ENCODE results near the gene ATF6B.

Gene ATF6B

GRCh38 chr6:32131439-32131948, 3.4 kb upstream of the ATF6B start:
- DNase-seq (ENCODE audit: low spot score): no peak

- no peak for DNase-seq (ENCODE audit: low spot score)
Observed at GRCh38 chr6:32129297-32130088, 1.4 kb upstream of the ATF6B start.

GRCh38 chr6:32128751-32129296, 778 bp upstream of the ATF6B start:
- no peak for DNase-seq (ENCODE audit: low spot score)

GRCh38 chr6:32127409-32127716, 683 bp downstream of the ATF6B start:
- no peak for DNase-seq (ENCODE audit: low spot score)

GRCh38 chr6:32126880-32127279, 1.2 kb downstream of the ATF6B start:
- DNase-seq (ENCODE audit: low spot score): no peak

- DNase-seq (ENCODE audit: low spot score): no peak
Observed at GRCh38 chr6:32123681-32124080, 4.4 kb downstream of the ATF6B start.

GRCh38 chr6:32120573-32121059, 7.4 kb downstream of the ATF6B start:
- no peak for DNase-seq (ENCODE audit: low spot score)

GRCh38 chr6:32118782-32119628, 9.0 kb downstream of the ATF6B start:
- DNase-seq (ENCODE audit: low spot score): peak; percentile 77

GRCh38 chr6:32117461-32117860, 10.6 kb downstream of the ATF6B start:
- DNase-seq (ENCODE audit: low spot score): no peak

- DNase-seq (ENCODE audit: low spot score): peak; percentile 50
Observed at GRCh38 chr6:32116674-32117073, 11.4 kb downstream of the ATF6B start.

GRCh38 chr6:32115623-32116022, 12.4 kb downstream of the ATF6B start:
- no peak for DNase-seq (ENCODE audit: low spot score)

- no peak for DNase-seq (ENCODE audit: low spot score)
Observed at GRCh38 chr6:32114796-32115195, 13.2 kb downstream of the ATF6B start.

GRCh38 chr6:32113386-32114352, 14.4 kb downstream of the ATF6B start:
- no peak for DNase-seq (ENCODE audit: low spot score)

- no peak for DNase-seq (ENCODE audit: low spot score)
Observed at GRCh38 chr6:32112431-32112980, 15.5 kb downstream of the ATF6B start.

GRCh38 chr6:32111424-32112066, 16.5 kb downstream of the ATF6B start:
- DNase-seq (ENCODE audit: low spot score): no peak

GRCh38 chr6:32110632-32111031, 17.4 kb downstream of the ATF6B start:
- DNase-seq (ENCODE audit: low spot score): no peak

GRCh38 chr6:32109765-32110160, 18.3 kb downstream of the ATF6B start:
- DNase-seq (ENCODE audit: low spot score): no peak

- no peak for DNase-seq (ENCODE audit: low spot score)
Observed at GRCh38 chr6:32109114-32109764, 18.8 kb downstream of the ATF6B start, which contains the start of gene TNXB. TNXB (minus strand) TSS chr6:32109338; CDS start chr6:32098198, 11,140 bp downstream.

GRCh38 chr6:32108727-32109113, 19.3 kb downstream of the ATF6B start:
- no peak for DNase-seq (ENCODE audit: low spot score)

- DNase-seq (ENCODE audit: low spot score): no peak
Observed at GRCh38 chr6:32108094-32108627, 19.9 kb downstream of the ATF6B start.
